Loucy (cell line): ENCODE data around the gene C2CD3.
"Not testable (repeated sequence)": the region's sequence is repeated elsewhere in the genome, so short reads cannot be mapped to it uniquely, and the experiment has no call there.

Experiments
- EZH2phosphoT487 ChIP-seq: fragments of 200-600 bp; IDR thresholded peaks from 2 replicates; pipeline ENCODE4 v1.6.1; 2018; ENCODE audit warnings: antibody characterized with exemption, mild to moderate bottlenecking, moderate library complexity, borderline replicate concordance
- TF ChIP-seq, protein P1 (sequence below): fragments of 200-600 bp; sonication (generic); conservative IDR thresholded peaks from 2 replicates; pipeline ENCODE4 v1.5.1; 2014; ENCODE audit warnings: mild to moderate bottlenecking, antibody characterized with exemption, low read length

DNA sequence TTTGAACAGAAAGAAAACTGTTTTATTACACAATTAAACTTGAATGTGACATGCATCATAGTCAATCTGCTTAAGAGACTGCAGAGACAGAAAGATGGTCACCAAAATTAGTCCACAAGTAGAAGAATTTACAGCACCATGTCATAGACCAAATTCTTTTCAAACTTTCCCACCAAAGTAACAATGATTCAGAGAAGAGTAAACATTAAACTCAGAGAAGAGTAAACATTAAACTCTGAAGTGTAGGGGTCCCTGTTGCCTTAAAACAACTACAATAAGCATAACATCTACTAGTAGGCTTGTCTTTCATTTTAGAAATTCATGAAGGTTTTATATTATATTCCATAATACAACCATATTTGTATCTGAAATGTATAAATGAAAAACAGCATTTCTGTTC, 104.1 kb downstream of the C2CD3 start:
- TF ChIP-seq, protein P1, sequence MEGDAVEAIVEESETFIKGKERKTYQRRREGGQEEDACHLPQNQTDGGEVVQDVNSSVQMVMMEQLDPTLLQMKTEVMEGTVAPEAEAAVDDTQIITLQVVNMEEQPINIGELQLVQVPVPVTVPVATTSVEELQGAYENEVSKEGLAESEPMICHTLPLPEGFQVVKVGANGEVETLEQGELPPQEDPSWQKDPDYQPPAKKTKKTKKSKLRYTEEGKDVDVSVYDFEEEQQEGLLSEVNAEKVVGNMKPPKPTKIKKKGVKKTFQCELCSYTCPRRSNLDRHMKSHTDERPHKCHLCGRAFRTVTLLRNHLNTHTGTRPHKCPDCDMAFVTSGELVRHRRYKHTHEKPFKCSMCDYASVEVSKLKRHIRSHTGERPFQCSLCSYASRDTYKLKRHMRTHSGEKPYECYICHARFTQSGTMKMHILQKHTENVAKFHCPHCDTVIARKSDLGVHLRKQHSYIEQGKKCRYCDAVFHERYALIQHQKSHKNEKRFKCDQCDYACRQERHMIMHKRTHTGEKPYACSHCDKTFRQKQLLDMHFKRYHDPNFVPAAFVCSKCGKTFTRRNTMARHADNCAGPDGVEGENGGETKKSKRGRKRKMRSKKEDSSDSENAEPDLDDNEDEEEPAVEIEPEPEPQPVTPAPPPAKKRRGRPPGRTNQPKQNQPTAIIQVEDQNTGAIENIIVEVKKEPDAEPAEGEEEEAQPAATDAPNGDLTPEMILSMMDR, result not testable (repeated sequence)
- TF ChIP-seq EZH2phosphoT487, result not testable (repeated sequence)
